CD4-positive, alpha-beta T cell treated with Interleukin-12 subunit alpha and Interleukin-12 subunit beta, for 1 hour (primary cell): ENCODE measurements around the gene RTN1.

Source experiments
- DNase-seq: peaks from one replicate; pipeline ENCODE4 v3.0.0-alpha.2; 2020

The RTN1 gene

GRCh38 chr14:59848671-59849070 is 21.9 kb downstream of the RTN1 start:
- DNase-seq, result no peak

- no peak for DNase-seq
Measured at GRCh38 chr14:59847711-59848110, 22.9 kb downstream of the RTN1 start.

- DNase-seq, result no peak
Measured at GRCh38 chr14:59846595-59846994, 24.0 kb downstream of the RTN1 start.

- DNase-seq, result no peak
Measured at GRCh38 chr14:59845245-59845644, 25.3 kb downstream of the RTN1 start.

- DNase-seq, result no peak
Measured at GRCh38 chr14:59844186-59844812, 26.3 kb downstream of the RTN1 start.

GRCh38 chr14:59836116-59836515 is 34.5 kb downstream of the RTN1 start:
- no peak for DNase-seq

GRCh38 chr14:59832653-59833294 is 37.8 kb downstream of the RTN1 start:
- no peak for DNase-seq

GRCh38 chr14:59831121-59831730 is 39.4 kb downstream of the RTN1 start:
- DNase-seq, result no peak

GRCh38 chr14:59830338-59830734 is 40.2 kb downstream of the RTN1 start:
- no peak for DNase-seq

GRCh38 chr14:59829469-59830337 is 40.9 kb downstream of the RTN1 start:
- DNase-seq, result no peak

- no peak for DNase-seq
Measured at GRCh38 chr14:59828276-59828675, 42.3 kb downstream of the RTN1 start.

- DNase-seq, result no peak
Measured at GRCh38 chr14:59827401-59827800, 43.2 kb downstream of the RTN1 start.

- no peak for DNase-seq
Measured at GRCh38 chr14:59826150-59826549, 44.4 kb downstream of the RTN1 start.

- DNase-seq, result peak; percentile 1
Measured at GRCh38 chr14:59823179-59823578, 47.4 kb downstream of the RTN1 start.

- no peak for DNase-seq
Measured at GRCh38 chr14:59819446-59820088, 51.0 kb downstream of the RTN1 start.

GRCh38 chr14:59816941-59817340 is 53.6 kb downstream of the RTN1 start:
- no peak for DNase-seq

GRCh38 chr14:59814988-59815387 is 55.6 kb downstream of the RTN1 start:
- no peak for DNase-seq

- DNase-seq, result no peak
Measured at GRCh38 chr14:59811815-59812214, 58.8 kb downstream of the RTN1 start.

- no peak for DNase-seq
Measured at GRCh38 chr14:59811073-59811472, 59.5 kb downstream of the RTN1 start.

- DNase-seq, result no peak
Measured at GRCh38 chr14:59803052-59803540, 67.5 kb downstream of the RTN1 start.

GRCh38 chr14:59788176-59788575 is 82.4 kb downstream of the RTN1 start:
- DNase-seq, result no peak

GRCh38 chr14:59787045-59787674 is 83.4 kb downstream of the RTN1 start:
- DNase-seq, result no peak
